ENCODE results near the gene CEACAM5.
A peak's percentile ranks its signal among the peaks of the same experiment; 100 is the strongest.
"Not testable (repeated sequence)": the region's sequence is repeated elsewhere in the genome, so short reads cannot be mapped to it uniquely, and the experiment has no call there.

The CEACAM5 gene

DNA sequence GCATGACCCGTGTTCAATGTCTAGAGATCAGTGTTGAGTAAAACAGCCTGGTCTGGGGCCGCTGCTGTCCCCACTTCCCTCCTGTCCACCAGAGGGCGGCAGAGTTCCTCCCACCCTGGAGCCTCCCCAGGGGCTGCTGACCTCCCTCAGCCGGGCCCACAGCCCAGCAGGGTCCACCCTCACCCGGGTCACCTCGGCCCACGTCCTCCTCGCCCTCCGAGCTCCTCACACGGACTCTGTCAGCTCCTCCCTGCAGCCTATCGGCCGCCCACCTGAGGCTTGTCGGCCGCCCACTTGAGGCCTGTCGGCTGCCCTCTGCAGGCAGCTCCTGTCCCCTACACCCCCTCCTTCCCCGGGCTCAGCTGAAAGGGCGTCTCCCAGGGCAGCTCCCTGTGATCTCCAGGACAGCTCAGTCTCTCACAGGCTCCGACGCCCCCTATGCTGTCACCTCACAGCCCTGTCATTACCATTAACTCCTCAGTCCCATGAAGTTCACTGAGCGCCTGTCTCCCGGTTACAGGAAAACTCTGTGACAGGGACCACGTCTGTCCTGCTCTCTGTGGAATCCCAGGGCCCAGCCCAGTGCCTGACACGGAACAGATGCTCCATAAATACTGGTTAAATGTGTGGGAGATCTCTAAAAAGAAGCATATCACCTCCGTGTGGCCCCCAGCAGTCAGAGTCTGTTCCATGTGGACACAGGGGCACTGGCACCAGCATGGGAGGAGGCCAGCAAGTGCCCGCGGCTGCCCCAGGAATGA lies 1.5 kb upstream of the CEACAM5 start:
- H3K4me1 Mint-ChIP-seq, result peaks cover 4 to 8% of the 10 kb centered on the region in 2 donors
- no peaks in the 10 kb centered on the region for H3K9me3 Mint-ChIP-seq
- DNase-seq, result peak; percentile 43
- H3K27ac Mint-ChIP-seq, result no peak overlapping the region
- H3K4me3 Mint-ChIP-seq, result peak overlapping the region; percentile 64 to 76
- H3K27me3 Mint-ChIP-seq, result peaks cover 56 to 69% of the 10 kb centered on the region in 2 donors
- no peaks in the 10 kb centered on the region for H3K36me3 Mint-ChIP-seq
- ATAC-seq (replicated peaks), result peak; percentile 88 to 91

DNA sequence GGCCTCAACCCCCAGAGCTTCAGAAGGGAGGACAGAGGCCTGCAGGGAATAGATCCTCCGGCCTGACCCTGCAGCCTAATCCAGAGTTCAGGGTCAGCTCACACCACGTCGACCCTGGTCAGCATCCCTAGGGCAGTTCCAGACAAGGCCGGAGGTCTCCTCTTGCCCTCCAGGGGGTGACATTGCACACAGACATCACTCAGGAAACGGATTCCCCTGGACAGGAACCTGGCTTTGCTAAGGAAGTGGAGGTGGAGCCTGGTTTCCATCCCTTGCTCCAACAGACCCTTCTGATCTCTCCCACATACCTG lies 969 bp upstream of the CEACAM5 start:
- H3K27ac Mint-ChIP-seq, result no peak overlapping the region
- no peaks in the 10 kb centered on the region for H3K36me3 Mint-ChIP-seq
- no peak overlapping the region for H3K4me3 Mint-ChIP-seq
- ATAC-seq (replicated peaks), result no peak
- H3K4me1 Mint-ChIP-seq, result peaks cover 4 to 8% of the 10 kb centered on the region in 2 donors
- H3K27me3 Mint-ChIP-seq, result peaks cover 56 to 72% of the 10 kb centered on the region in 2 donors
- DNase-seq, result no peak
- H3K9me3 Mint-ChIP-seq, result no peaks in the 10 kb centered on the region

- no peak overlapping the region for H3K27ac Mint-ChIP-seq
- no peak for ATAC-seq (replicated peaks)
- H3K36me3 Mint-ChIP-seq, result no peaks in the 10 kb centered on the region
- no peaks in the 10 kb centered on the region for H3K9me3 Mint-ChIP-seq
- DNase-seq, result no peak
- H3K4me1 Mint-ChIP-seq, result peaks cover 4 to 8% of the 10 kb centered on the region in 2 donors
- no peak overlapping the region for H3K4me3 Mint-ChIP-seq
- H3K27me3 Mint-ChIP-seq, result peaks cover 56 to 71% of the 10 kb centered on the region in 2 donors
These were observed 505 bp upstream of the CEACAM5 start for GRCh38 chr19:41707871-41708371.

DNA sequence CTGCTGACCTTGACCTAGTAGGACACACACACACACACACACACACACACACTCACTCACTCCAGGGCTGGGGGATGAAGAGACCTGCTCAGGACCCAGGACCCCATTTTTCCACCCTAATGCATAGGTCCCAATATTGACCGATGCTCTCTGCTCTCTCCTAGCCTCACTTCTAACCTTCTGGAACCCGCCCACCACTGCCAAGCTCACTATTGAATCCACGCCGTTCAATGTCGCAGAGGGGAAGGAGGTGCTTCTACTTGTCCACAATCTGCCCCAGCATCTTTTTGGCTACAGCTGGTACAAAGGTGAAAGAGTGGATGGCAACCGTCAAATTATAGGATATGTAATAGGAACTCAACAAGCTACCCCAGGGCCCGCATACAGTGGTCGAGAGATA lies 1.1 kb downstream of the CEACAM5 start:
- not testable (repeated sequence) for H3K4me3 Mint-ChIP-seq; ATAC-seq (replicated peaks); H3K4me1 Mint-ChIP-seq; DNase-seq; H3K9me3 Mint-ChIP-seq; H3K36me3 Mint-ChIP-seq; H3K27ac Mint-ChIP-seq
- peaks cover 56 to 69% of the 10 kb centered on the region in 2 donors for H3K27me3 Mint-ChIP-seq

DNA sequence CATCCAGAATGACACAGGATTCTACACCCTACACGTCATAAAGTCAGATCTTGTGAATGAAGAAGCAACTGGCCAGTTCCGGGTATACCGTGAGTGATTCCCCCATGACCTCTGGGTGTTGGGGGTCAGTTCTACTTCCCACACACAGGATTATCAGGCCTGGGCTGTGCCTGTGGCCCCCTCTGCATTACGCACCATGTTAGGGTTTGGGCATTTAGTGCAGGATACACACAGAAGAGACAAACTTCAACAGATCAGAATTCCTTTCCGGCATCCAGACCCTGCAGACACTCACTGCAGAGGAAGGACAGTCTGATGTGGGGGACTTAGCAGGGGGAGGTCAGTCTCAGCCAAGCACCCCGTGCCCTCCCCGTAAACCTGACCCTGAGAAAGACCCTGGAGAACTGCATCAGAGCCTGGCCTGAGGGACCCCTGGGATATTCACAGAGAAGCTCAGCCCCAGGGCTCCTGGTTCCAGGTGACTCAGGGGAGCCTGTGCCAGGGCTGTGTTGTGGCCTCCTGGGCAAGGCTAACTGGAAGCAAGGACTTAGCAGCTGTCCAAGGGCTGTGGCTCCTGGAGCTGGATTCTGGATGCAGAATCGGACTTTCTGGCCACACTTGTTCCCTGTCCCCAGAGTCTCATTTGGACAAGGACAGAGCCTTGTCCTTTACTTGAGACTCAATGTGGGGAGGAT lies 1.7 kb downstream of the CEACAM5 start:
- Mint-ChIP-seq H3K9me3 (no peaks in the 10 kb centered on the region), H3K27ac (no peak overlapping the region), H3K4me1 (peaks cover 4 to 8% of the 10 kb centered on the region in 2 donors), H3K27me3 (peaks cover 55 to 73% of the 10 kb centered on the region in 2 donors), H3K4me3 (no peak overlapping the region), H3K36me3 (no peaks in the 10 kb centered on the region)
- ATAC-seq (replicated peaks), result no peak
- DNase-seq, result no peak

- no peak for ATAC-seq (replicated peaks)
- Mint-ChIP-seq H3K9me3 (no peaks in the 10 kb centered on the region), H3K4me1 (peaks cover 4 to 7% of the 10 kb centered on the region in 2 donors), H3K36me3 (no peaks in the 10 kb centered on the region), H3K27ac (no peak overlapping the region), H3K27me3 (peaks cover 47 to 71% of the 10 kb centered on the region in 2 donors), H3K4me3 (no peak overlapping the region)
- no peak for DNase-seq
These were observed 3.2 kb downstream of the CEACAM5 start for GRCh38 chr19:41711376-41712261.

DNA sequence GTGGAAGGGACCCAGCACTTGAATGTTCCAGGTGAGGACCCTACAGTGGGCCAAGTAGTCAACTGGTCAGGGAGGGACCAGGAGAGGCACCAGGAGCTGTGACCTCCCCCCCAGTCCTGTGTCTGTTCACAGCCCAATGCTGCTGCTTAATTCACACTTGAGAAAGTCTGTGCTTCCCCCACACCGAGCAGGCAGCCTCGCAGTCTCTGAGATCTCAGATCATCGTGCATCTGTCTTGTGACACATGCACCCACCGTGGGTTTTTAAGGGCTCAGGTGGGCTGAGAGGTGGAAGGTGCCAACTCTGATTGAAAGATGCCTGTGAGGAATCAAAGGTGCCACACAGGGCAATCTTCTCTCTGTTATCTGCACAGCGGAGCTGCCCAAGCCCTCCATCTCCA lies 6.2 kb downstream of the CEACAM5 start:
- Mint-ChIP-seq H3K27me3 (peaks cover 26 to 76% of the 10 kb centered on the region in 2 donors), H3K36me3 (no peaks in the 10 kb centered on the region), H3K9me3 (no peaks in the 10 kb centered on the region), H3K4me1 (no peaks in the 10 kb centered on the region), H3K27ac (no peak overlapping the region), H3K4me3 (no peak overlapping the region)
- no peak for ATAC-seq (replicated peaks)
- DNase-seq, result no peak

- Mint-ChIP-seq H3K36me3 (no peaks in the 10 kb centered on the region), H3K4me1 (no peaks in the 10 kb centered on the region), H3K4me3 (no peak overlapping the region), H3K9me3 (no peaks in the 10 kb centered on the region), H3K27ac (no peak overlapping the region), H3K27me3 (peaks cover 22 to 59% of the 10 kb centered on the region in 2 donors)
- DNase-seq (no peak), ATAC-seq (replicated peaks) (no peak)
These were observed 10.3 kb downstream of the CEACAM5 start for GRCh38 chr19:41718761-41719160.

DNA sequence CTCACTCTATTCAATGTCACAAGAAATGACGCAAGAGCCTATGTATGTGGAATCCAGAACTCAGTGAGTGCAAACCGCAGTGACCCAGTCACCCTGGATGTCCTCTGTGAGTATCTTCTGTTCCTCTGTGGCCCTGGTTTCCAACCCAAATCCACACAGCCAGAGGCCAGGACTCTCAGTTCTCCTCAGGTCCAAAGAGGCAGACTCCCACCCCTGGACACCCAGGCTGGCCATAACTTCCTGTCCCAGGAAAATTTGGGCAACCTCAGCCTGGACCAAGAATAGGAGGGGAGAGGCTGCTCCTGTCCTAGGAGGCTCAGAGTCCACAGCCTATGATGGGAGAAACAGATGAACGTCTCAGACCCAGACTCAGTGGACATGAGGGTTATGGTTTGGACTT lies 11.7 kb downstream of the CEACAM5 start:
- Mint-ChIP-seq H3K9me3 (no peaks in the 10 kb centered on the region), H3K36me3 (no peaks in the 10 kb centered on the region), H3K27ac (no peak overlapping the region), H3K27me3 (peaks cover 22 to 49% of the 10 kb centered on the region in 2 donors), H3K4me1 (no peaks in the 10 kb centered on the region), H3K4me3 (no peak overlapping the region)
- DNase-seq (no peak), ATAC-seq (replicated peaks) (no peak)

DNA sequence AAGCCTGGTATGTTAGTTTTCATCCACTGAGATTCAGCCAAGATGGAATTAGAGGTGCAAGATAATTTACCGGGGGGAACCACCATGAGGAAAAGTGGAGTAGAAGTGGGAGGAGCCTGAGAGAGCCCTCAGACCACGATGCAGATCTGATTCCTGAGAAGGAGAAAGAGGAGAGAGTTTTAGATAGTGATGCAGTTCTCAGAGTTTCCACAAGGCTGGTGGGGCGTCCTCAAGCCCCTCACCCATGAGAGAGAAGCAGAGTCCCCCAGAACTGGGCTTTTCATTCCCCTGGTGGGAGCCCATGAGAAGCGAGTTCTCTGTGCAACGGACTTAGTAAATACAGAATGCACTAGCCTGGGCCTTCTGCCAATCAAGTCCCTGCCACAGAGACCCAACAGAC lies 18.1 kb downstream of the CEACAM5 start:
- Mint-ChIP-seq H3K4me1 (no peaks in the 10 kb centered on the region), H3K36me3 (no peaks in the 10 kb centered on the region), H3K27me3 (peaks cover 18 to 28% of the 10 kb centered on the region in 2 donors), H3K27ac (no peak overlapping the region), H3K9me3 (no peaks in the 10 kb centered on the region), H3K4me3 (no peak overlapping the region)
- ATAC-seq (replicated peaks), result no peak
- no peak for DNase-seq

DNA sequence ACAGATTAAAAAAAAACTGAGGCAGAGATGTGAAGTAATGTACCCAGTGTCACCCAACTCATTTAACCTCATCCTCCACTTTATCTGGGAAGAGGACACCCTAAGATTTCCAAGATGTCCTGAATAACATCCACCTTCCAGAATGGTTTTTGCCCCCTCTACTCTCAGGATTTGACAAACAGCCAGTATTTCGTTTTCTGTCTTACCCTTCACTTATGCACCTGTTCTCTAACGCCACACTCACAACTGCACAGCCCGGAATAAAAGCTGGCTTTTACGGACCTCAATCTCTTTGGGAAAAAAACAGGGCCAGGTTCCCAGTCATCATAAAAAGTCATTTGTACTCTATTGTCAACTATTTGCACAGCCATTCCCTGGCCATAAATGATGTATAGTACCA lies 25.7 kb downstream of the CEACAM5 start:
- peaks cover 16 to 40% of the 10 kb centered on the region in 2 donors for H3K27me3 Mint-ChIP-seq
- no peak for ATAC-seq (replicated peaks)

DNA sequence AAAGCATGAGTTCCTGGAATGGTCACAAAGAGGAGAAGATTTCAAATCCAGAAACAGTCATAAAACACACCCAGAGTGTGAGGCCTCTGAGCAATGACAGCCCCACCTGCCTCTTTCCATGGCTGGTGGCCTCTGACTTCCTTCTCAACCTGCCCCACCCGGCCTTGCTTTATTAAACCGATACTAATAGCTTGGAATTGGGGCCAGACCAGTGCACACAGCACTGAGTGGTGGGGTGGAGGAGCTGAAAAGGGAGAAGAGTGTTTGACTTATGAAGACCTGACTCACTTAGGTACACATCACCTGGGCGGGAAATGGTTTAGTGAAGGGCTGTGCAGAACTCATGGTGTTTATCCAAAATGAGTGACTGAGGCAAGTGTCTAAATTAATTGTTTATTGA lies 26.2 kb downstream of the CEACAM5 start:
- H3K4me3 Mint-ChIP-seq, result no peak overlapping the region
- H3K4me1 Mint-ChIP-seq, result peaks cover 0 to 2% of the 10 kb centered on the region in 2 donors
- no peak for ATAC-seq (replicated peaks)
- no peaks in the 10 kb centered on the region for H3K9me3 Mint-ChIP-seq
- H3K27ac Mint-ChIP-seq, result no peak overlapping the region
- peaks cover 16 to 42% of the 10 kb centered on the region in 2 donors for H3K27me3 Mint-ChIP-seq
- DNase-seq, result no peak
- H3K36me3 Mint-ChIP-seq, result no peaks in the 10 kb centered on the region

More for the DNA sequence above, 25.7 kb downstream of the CEACAM5 start:
- Mint-ChIP-seq H3K36me3 (no peaks in the 10 kb centered on the region), H3K4me3 (no peak overlapping the region), H3K9me3 (no peaks in the 10 kb centered on the region), H3K27ac (no peak overlapping the region), H3K4me1 (peaks cover 0 to 2% of the 10 kb centered on the region in 2 donors)
- no peak for DNase-seq

DNA sequence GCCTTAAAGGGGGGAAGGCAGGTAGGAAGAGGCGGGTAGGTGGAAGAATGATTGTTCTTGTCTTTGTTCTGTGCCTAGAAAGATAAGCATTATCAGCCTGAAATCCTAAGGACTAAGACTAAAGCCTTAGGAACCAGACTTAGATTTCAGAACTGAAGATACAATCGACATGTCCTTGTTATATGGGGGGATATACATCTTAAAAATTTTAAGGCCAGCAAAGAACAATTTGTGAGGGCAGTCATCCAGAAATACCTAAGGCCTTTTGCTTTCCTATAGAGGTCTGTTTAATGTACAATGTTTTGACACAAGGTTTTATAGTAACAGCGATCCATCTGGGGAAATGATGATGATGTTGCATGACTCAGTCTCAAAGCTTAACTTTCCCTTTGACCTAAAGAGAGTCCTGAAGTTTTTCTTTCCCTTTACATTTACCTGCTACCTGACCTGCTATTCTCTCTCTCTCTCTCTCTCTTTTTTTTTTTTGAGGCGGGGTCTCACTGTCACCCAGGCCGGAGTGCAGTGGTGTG lies 26.7 kb downstream of the CEACAM5 start:
- Mint-ChIP-seq H3K36me3 (no peaks in the 10 kb centered on the region), H3K27me3 (peaks cover 16 to 42% of the 10 kb centered on the region in 2 donors), H3K4me3 (no peak overlapping the region), H3K27ac (no peak overlapping the region), H3K9me3 (no peaks in the 10 kb centered on the region), H3K4me1 (peaks cover 0 to 2% of the 10 kb centered on the region in 2 donors)
- no peak for ATAC-seq (replicated peaks)
- no peak for DNase-seq

GRCh38 chr19:41739361-41739760 lies 30.9 kb downstream of the CEACAM5 start:
- Mint-ChIP-seq H3K4me1 (peaks cover 5 to 7% of the 10 kb centered on the region in 2 donors), H3K4me3 (no peak overlapping the region), H3K27me3 (peaks cover 9 to 24% of the 10 kb centered on the region in 2 donors), H3K9me3 (no peaks in the 10 kb centered on the region), H3K36me3 (no peaks in the 10 kb centered on the region), H3K27ac (no peak overlapping the region)
- ATAC-seq (replicated peaks) (no peak), DNase-seq (no peak)
